Forelimb muscle (tissue), 1 donor: ENCODE results near the gene TBL1X. TPM values are rescaled to one million over a fixed set of nuclear protein-coding genes. Genes with fewer than 3 reads are reported as not detected.
"Not testable (repeated sequence)": the region's sequence is repeated elsewhere in the genome, so short reads cannot be mapped to it uniquely, and the experiment has no call there.

Source experiments
- DNase-seq: peaks from one replicate; pipeline ENCODE4 v3.0.0-alpha.2; 2013; ENCODE audit warnings: low read depth
- polyA plus RNA-seq: library from polyadenylated mRNA; unstranded; fragments of 120-200 nt; gene quantifications from one replicate; pipeline ENCODE4 v1.2.1, GENCODE V29; 2013; ENCODE audit not compliant: insufficient read length

Gene TBL1X
- polyA plus RNA-seq, 1 donor = 8.8 TPM

- DNase-seq = no peak
These were observed 300.3 kb downstream of the TBL1X start for GRCh38 chrX:9765072-9765736.

- no peak for DNase-seq
These were observed 300.9 kb downstream of the TBL1X start, which contains the start of gene GPR143 for GRCh38 chrX:9765737-9766097. Gene GPR143 (minus strand): TSS chrX:9765847. CDS start chrX:9765817, 30 bp downstream.

GRCh38 chrX:9767375-9767774 is 302.5 kb downstream of the TBL1X start:
- DNase-seq = no peak

GRCh38 chrX:9768321-9768839 is 303.5 kb downstream of the TBL1X start:
- not testable (repeated sequence) for DNase-seq

- no peak for DNase-seq
These were observed 305.5 kb downstream of the TBL1X start for GRCh38 chrX:9770319-9770718.

GRCh38 chrX:9772943-9773342 is 308.1 kb downstream of the TBL1X start:
- no peak for DNase-seq

- DNase-seq = no peak
These were observed 311.1 kb downstream of the TBL1X start for GRCh38 chrX:9775930-9776329.

- DNase-seq = no peak
These were observed 317.1 kb downstream of the TBL1X start for GRCh38 chrX:9781941-9782340.

- no peak for DNase-seq
These were observed 319.5 kb downstream of the TBL1X start for GRCh38 chrX:9784332-9784731.

GRCh38 chrX:9785254-9785943 is 320.5 kb downstream of the TBL1X start:
- no peak for DNase-seq

GRCh38 chrX:9785944-9786797 is 321.3 kb downstream of the TBL1X start, which contains the start of gene SHROOM2:
Gene SHROOM2 (plus strand): TSS chrX:9786429. CDS start chrX:9786546, 117 bp downstream.
- no peak for DNase-seq

GRCh38 chrX:9786798-9787635 is 322.2 kb downstream of the TBL1X start:
- DNase-seq = no peak

- no peak for DNase-seq
These were observed 324.1 kb downstream of the TBL1X start for GRCh38 chrX:9788911-9789310.

- DNase-seq = no peak
These were observed 324.7 kb downstream of the TBL1X start for GRCh38 chrX:9789555-9789954.
